Ureter (tissue), 1 donor: Measurements from ENCODE around the gene TMTC1. TPM values are rescaled to one million over a fixed set of nuclear protein-coding genes. Genes with fewer than 3 reads are reported as not detected.

Source experiments
- DNase-seq: peaks from one replicate; pipeline ENCODE4 v3.0.0-alpha.2; 2020; ENCODE audit warnings: low spot score
- total RNA-seq: library from RNA; stranded (reverse); gene quantifications from one replicate; pipeline ENCODE4 v1.2.4, GENCODE V29; 2023
- donor health status: DM: yes; HTN: yes; CAD: no.

TMTC1 gene
- total RNA-seq, 1 donor from 2014 or later, result 48.3 TPM

DNA sequence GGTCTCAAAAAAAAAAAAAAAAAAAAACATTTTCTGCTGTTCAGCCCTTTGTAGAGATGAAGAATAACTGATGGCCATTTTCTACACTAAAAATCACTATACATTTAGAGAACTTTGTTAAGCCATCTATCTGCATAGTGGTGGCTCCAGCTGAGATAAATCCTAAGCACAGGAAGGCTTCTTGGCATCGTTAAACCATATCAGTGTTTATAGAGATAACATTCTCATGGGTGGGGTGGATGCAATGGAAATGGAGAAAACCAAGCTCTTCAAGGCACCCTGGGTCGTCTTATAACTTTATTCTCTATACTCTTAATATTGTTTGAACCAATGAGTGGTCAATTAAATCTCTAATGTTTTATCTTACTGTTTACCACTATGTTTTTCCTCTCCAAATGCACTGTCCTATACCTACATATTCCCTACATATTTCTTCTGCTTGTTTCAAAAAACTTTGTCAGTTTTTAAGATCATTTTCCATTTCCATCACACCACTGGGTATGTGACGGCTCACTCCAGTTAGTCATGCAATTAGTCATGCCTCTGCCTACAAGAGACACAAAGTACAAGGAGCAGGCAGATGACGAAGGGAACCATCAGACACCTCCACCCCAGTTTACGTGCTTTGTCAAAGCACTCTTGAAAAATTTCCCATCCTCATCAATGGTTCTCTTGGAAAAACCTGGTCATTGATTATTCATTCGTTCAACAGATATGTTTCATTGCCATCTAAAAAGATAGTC, 166.9 kb downstream of the TMTC1 start:
- no peak for DNase-seq

DNA sequence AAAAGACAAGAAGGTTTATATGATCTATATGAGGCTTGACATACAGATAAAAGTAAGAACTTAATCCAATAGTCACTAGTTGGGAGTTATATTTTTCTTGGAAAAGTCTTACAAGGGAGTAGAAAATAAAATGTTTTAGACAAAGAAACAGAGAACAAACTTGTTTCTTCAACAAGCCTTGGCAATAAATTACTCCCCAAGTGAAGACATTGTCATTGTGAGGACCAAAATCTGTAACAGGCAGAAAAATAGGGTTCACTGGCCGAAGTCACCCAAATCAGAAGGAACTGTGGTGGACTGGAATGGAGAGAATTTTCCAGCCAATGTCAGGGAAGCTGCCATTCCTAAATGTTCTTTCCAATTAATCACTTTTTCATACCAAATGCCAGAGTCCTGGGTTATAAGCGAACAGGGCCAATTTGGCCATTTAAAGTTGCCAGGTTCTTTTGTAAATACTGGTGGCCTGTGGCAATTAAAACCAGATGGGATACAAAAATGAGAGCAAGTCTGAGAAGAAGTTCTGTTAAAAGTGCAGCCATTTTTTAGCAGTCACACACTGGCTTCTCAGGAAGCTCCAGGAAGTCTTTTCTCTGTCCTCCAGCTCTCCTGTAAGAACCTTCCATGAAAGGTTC, 168.9 kb downstream of the TMTC1 start:
- no peak for DNase-seq

DNA sequence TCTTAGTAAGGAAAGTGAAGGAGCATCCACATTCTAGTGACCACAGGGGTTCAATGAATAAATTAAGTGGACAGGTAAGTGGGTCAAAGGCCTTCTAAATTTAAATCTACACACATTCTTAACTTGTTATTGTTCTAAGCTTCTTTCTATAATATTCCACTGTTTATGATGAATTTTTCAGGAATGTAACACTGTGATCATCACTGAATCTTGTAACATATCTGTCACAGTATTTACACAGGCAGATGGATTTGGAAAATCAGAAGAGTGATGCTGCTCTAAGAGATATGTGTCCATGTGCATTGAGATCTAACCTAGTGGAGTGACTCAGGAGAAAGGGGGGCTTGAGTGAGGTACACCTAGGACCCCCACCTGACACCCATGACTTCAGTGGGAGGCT, 170.8 kb downstream of the TMTC1 start:
- DNase-seq, result no peak

DNA sequence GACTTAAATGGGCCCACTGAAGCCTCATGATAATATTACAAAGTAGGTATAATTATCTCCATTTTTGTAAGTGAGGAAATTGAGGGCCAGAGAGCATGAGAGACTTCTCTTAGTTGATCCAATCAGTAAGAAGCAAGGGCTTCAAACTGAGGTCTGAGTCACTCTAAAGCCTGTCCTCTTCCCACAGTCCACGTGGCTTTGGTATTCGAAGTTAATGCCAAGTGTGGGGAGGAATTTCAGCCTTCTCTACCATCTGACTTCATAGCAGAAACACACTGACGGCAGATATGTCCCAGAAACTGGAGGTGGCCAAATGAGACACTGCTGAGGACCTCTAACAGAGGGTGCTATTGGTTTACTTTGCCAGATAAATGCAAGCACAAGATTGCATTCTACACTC, 171.8 kb downstream of the TMTC1 start:
- DNase-seq, result no peak

DNA sequence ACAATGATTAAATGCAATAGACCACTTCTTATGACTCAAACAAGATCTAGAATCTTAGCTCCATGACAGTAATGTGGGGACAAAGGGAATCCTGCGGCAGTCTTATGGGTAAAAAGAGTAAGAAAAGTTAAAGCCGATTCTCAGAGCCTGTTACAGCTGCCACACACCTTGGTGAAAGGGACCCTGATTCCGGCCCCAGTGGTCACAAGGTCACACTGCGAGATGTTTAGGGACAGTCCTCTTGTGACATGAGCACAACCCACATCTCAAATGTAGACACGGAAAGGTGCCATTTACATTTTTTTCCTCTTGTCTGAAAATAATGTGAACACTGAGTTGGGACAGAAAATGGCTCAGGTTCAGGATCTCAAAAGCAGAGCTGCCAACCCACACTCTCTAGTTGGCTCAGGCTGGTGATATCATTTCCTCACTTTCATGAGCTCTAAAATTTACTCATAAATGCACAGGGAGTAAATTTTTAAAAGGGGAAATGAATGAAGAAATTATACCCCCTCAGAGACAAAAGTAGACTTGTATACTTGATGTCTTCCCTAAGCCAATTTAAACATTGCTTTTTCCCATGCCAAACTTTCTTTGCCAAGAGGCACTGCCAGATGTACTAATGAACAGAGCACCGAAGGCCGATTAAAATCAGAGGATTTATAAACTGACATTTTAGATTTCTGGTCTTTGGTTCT, 173.1 kb downstream of the TMTC1 start:
- no peak for DNase-seq

DNA sequence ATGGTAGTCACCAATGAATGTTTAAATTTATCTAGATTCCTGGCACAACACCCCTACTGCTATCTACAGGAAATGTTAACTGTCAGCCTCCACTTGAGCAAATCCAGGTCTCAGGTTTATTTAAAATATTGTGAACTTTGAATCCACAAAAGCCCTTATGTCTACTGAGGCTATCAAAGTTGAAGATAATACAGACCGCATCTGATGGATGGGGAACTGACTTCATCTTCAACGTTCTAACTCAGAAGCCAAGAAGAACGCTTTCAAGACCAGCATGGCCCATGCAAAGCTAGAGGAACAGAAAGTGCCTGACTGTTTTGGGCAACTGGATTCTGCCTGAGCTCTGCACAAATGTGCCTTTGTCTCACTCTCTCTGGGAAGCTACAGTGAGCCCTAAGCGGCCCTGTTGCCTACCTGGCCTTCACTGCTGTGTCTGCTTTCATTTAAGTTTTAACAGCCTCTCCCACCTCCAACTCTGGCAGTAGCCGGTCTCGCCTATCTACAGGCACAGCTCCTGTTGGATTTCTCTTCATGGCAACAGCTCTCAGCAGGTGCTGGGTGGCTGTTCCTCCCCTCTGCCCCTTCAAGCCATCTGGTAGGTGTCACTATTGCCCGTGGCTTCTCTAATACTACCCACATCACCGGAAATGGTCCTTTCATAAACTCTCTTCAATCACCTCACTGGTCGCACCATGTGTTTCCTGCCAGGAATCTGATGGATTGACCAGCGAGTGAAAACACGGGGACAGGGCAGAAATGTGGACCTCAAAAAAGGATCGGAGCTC, 174.1 kb downstream of the TMTC1 start:
- DNase-seq, result no peak

DNA sequence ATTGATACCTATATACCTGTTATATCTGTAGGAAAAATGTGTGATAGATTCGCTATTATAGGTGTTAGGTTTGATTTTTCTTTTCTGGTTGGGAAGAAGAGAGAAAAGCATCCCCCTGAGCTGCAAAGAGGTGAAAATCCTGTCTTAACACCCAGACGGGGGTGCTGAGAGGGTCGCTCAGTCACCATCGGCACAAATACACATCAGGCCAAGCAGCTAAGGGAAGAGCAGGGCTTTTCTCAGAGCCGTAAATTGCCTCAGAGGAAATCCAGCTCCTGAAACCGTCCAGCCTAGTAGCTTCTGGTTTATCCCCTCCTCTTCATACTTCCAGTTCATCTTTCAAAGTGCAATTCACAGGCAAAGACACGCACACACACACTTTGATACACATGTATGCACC, 175.2 kb downstream of the TMTC1 start:
- DNase-seq, result no peak

DNA sequence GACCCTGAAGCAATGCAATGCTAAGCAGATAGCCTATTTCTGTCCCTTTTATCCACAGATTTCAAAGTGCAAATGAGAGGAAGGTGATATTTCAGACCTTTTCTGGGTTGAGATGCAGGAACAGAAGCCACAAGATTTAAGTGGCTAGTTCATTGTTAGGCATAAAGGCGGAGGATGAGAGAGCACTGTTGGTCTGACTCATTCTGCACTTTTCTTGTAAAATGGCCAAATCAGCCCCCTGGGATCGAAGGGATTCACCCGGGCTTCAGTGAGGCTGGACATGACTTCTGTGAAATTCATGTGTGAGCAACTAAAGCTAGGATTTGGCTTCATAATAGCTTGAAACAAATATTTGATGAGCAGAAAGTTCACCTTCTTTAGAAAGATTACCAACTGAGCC, 184.4 kb downstream of the TMTC1 start:
- DNase-seq, result no peak

DNA sequence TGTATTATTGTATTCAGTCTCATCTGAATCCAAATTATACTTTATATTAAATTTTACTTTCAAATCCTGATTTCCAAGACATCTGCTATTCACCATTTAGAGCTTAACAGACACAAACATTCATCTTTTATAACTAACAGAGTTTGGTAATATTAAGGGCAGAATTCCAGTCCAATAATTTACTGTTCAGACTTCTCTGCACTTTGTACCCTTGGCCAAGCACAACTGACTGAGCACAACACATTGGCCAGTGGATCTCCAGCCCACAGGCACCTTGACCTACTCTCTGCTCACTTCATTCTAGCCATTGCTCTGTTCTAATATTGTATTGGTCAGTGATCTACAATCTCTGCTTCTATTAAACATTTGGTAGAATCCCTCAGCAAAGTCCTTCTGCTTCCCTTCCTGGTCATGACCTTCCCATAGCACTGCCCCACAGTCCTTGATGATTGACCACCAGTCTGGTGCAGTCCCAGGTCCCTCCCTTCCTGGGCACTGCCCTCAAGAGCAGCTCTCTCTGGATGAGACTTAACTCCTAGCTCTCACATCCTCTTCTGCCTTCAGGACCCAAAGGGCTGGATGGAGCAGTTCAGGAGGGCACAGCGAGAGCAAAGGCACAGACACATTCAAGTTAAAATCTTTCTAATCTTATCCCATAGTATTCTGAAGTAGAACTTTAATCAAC, 188.5 kb downstream of the TMTC1 start:
- no peak for DNase-seq

DNA sequence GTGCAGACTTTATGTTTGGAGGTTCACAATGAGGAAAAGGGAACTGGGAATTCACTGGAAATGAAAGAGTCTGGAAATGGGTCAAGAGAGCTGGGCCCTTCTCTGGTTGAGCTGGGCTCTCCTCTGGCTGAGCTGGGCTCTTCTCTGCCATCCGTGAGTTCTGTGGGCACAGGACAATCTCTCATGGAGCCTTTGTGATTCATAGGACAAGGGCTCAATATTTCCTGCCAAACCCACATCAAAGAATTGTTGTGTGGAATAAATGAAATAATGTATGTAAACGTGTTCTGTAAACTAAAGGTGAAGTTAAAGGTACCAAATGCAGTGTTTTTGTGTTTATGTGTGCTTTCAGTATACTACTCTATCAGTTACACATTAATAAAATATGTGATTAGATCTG, 190.7 kb downstream of the TMTC1 start:
- DNase-seq, result no peak

DNA sequence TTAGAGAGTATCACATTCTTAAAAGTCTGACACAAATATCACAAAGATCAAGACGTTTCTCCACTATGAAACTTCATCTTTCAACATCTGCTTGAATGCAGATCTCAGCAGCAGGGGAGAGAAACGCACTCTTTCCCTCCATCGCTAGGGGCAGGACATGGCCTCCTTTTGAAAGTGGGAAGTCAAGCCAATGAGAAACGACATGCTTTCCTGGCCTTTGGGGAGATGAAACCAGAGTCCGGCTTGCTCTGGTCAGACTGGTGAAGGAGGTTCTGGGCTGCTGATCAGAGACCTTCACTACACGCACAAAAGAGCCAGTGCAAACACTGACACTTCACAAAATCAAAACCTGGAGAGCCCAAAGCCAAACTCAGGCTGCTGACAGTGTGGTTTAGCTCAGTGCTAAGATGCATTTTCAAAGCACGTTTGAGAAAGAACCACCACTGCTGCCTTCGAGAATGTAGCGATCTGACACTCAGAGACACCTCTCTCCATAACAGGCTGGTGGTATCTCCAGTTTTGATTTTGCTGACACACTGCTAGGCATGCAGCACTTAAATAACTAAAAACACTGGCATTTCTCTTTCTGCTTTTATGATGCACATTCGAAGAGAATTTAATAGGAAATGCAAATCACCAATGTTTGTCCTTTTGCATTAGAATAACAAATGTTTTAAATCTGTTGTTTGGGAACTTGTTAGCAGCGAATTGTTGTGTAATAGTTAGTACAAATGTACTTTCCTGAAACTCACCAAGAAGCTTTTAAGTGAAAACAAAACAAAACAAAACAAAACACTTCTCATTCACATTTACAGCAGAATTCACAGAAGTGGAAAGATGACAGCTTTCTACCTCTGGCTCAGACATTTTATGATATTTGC, 192.4 kb downstream of the TMTC1 start:
- no peak for DNase-seq

DNA sequence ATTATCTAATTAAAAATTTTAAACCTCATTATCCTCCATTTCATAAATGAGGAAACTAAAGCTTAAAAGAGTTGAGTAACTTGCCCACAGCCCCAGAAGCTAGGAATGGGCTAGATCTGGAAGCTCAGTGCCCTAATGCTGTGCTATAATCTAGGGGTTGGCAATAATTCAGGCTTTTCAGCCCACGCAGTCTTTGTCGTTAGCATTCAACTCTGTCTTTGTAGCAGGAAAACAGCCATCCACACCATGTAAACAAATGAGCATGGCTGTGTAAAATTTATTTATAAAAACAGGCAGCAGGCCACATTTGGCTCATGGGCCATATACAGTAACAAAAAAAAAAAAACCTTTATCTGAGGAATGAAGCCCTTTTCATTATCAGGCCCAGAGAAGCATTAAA, 193.9 kb downstream of the TMTC1 start:
- no peak for DNase-seq

DNA sequence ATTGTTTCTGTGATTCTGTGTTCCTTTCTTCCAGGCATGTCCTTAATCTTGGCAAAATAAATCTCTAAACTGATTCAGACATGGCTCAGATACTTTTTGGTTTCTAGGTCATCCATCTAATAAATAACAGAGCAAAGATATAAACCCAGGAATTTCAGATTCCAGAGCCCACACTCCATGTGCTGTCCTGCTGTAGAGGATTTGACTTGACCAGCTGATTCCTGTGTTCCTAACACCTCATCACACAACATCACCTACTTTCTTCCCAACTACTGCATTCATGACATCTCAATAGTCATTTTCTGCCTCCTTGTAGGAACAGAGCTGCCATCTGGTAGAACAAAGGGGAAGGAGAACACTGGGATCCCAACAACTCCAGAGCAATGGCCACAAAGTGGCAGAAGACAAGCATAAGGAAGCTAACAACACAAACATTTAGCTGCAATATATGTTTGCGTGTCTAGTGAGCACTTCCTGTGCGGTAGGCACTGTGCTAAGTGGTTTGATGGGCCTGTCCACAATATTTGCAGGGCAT, 194.4 kb downstream of the TMTC1 start:
- no peak for DNase-seq

DNA sequence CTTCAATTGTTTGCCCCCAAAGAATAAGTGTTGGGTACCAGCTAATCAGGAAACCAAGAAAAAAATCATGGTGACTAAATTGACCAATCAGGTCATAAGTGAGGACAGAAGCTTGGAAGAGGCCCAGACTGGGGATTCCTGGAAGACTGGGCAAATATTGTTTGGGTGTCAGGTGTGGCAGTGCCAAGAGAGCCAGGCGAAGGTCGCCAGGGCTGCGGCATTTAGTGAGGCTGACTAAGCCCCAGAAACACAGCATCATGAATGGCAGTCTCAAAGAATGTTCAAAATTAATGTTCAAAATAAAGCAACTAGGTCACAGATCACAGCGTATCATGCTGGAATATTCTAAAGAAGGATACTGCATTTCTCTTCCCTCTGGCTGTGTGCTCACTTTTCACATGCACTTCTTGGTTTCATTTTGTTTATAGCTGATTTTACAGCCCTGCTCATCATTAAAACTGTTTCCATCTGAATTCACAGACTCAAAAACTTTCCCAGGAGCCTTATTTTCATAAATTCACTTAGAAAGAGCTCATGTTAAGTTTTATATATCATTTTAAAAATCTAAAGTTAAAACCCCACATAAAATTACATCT, 201.0 kb downstream of the TMTC1 start:
- no peak for DNase-seq

DNA sequence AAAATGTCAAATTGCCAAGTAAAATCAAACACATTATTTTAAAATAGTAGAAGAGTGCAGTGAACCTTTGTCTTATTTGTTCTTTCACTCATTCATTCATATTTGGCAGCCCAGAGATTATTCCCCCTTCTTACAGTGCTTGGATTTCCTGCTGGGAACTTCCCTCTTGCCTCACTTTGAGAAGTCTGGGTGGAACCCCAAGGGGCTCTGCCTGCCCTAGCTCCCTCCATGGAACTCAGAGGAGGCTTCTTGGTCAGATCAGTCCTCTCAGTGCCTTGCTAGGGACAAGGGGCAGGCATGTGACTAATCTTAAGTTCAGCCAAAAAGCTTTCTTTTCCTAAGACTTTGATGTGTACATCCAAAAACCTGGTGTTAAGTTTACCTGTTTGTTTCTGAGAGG, 201.6 kb downstream of the TMTC1 start:
- DNase-seq, result no peak

DNA sequence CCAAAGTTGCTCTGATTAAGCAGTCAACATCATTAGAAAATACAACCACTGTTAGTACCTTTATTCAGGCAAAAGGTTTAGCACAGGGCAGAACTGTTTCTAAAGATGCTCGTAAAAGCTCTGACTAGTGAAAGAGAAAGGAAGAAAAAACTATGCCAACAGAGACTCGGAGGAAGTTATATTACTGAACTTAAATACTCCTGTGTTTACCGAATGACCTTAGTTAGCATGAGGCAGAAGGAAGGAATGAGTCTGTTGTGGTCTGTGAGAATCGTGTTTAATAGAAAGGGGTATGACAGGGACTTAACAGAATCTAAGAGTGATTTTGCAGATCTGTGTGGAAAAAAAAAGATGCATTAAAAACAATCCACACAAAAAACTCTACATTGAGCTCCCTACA, 202.1 kb downstream of the TMTC1 start:
- no peak for DNase-seq

DNA sequence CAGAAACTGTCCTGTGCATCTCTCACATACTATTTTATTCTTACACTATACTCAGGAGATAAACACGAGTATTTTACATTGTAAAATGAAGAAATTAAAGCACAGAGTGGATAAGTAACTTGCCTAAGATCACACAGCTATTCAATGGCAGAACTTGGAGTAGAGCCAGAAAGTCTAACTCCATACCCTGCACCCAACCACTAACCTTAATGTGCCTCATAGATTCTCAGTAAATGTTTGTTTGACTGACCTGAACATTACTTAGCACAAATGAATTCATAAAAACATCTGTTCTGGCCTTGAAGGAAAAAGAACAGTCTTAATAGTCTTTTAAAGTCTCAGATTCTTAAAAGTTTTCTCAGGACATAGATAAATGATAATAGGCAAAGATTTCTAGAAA, 202.8 kb downstream of the TMTC1 start:
- DNase-seq, result no peak

DNA sequence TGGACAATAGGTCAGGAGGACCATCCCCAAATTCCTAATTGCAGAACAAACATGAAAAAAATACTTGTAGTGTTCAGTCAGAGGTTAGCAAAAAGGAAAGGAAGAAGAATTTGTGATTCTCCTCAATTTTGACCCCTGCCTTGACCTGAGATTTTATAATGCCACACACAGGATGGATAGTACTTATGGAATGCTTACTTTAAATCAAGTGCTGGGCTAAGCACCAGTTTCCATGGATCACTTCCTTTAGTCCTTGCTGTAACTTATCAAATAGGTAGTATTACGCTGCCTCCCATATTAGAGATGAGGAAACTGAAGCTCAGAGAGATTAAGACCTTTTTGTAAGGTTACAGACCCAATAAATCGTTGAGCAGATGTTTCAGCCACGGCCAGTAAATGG, 205.0 kb downstream of the TMTC1 start:
- DNase-seq, result no peak

DNA sequence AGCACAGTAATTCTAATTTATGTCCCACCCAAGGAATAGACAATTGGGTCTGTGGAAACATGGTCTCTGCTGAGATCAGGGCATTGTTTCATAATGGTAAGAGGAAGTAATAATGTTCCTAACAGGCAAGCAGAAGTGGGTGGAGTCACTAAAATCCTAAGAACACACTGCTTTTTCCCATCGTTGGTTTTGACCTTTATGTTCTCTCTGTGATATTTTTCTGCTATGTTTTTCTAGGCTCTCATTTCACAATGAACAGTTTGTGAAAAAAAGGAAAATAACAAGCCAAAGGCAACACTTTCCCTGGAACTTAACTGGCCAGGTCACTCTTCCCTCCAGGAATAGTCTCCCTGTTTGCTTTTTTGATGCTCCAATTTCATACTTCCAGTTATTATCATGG, 205.7 kb downstream of the TMTC1 start:
- no peak for DNase-seq

DNA sequence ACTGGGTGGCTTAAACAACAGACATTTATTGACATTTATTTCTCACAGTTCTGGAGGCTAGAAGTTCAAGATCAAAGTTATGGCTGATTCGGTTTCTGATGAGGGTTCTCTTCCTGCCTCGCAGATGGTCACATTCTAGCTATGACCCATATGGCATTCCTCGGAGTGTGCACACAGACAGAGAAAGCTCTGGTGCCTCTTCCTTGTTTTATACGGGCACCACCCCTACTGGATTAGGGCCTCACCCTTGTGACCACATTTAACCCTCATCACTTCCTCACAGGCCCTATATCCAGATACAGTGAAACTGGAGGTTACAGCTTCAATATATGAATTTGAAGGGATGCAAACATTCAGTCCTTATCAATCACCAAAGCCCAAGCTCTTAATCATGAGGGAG, 209.2 kb downstream of the TMTC1 start:
- DNase-seq, result no peak
